Activated T-cell treated with anti-CD3 and anti-CD28 coated beads, Interleukin-2, amount 50 U/mL, for 72 hours (primary cell): ENCODE data around the gene TIMM17B. TPM values are rescaled to one million over a fixed set of nuclear protein-coding genes. Genes with fewer than 3 reads are reported as not detected.

Experiments
- ATAC-seq, 2 donors: fragments of 150-1000 bp; cut with Tn5 transposase; replicated peaks in 1 of 2; 2 replicates each; pipeline ENCODE4 v1.10.0; 2021; ENCODE audit warnings: moderate library complexity in 2 of 2, mild to moderate bottlenecking in 1 of 2
- DNase-seq, 2 donors: peaks; one replicate each; pipeline ENCODE4 v3.0.0; 2021 to 2022; ENCODE audit warnings: mixed read lengths in 1 of 2
- H3K27ac Mint-ChIP-seq: one replicate; pipeline ENCODE4 v1.8.0; 2022; ENCODE audit warnings: mild to moderate bottlenecking, moderate library complexity, mixed read lengths
- H3K27me3 Mint-ChIP-seq: one replicate; pipeline ENCODE4 v1.8.0; 2022; ENCODE audit warnings: low read depth, mixed read lengths
- H3K36me3 Mint-ChIP-seq, 2 donors: one replicate each; pipeline ENCODE4 v1.8.0; 2022; ENCODE audit warnings: mixed read lengths in 2 of 2, mild to moderate bottlenecking in 1 of 2; ENCODE audit not compliant: insufficient read depth in 2 of 2
- H3K4me1 Mint-ChIP-seq: one replicate; pipeline ENCODE4 v1.8.0; 2022; ENCODE audit warnings: low read depth, mixed read lengths
- H3K4me3 Mint-ChIP-seq, 2 donors: one replicate each; pipeline ENCODE4 v1.8.0; 2022; ENCODE audit warnings: mild to moderate bottlenecking in 2 of 2, mixed read lengths in 2 of 2, moderate library complexity in 2 of 2
- H3K9me3 Mint-ChIP-seq, 2 donors: one replicate each; pipeline ENCODE4 v1.8.0; 2022; ENCODE audit warnings: mixed read lengths in 2 of 2
- total RNA-seq, 2 donors: library from RNA; stranded (reverse); gene quantifications; one replicate each; pipeline ENCODE4 v1.2.3, GENCODE V29; 2022

Gene TIMM17B
- total RNA-seq: 10 to 100 TPM; 73.6 to 90.1 TPM

GRCh38 chrX:48897625-48898306, at the start of gene TIMM17B, which contains the start of gene PQBP1:
TIMM17B (minus strand) TSS chrX:48897768; CDS start chrX:48897749, 19 bp downstream.
PQBP1 (plus strand) TSS chrX:48897930; CDS start chrX:48898510, 580 bp downstream.
- Mint-ChIP-seq H3K27me3 (peaks cover 13% of the 10 kb centered on the region), H3K36me3 (peaks cover 5 to 10% of the 10 kb centered on the region in 2 donors), H3K4me1 (peaks cover 28% of the 10 kb centered on the region), H3K9me3 (no peaks in the 10 kb centered on the region), H3K27ac (peak within 1 kb of the TSS; percentile 77), H3K4me3 (peak within 1 kb of the TSS; percentile 81 to 82)
- DNase-seq (peak; percentile 87 to 90), ATAC-seq (peak; percentile 86 to 89)

- peak overlapping the region; percentile 89 for H3K27ac Mint-ChIP-seq
- peaks cover 15 to 23% of the 10 kb centered on the region in 2 donors for H3K36me3 Mint-ChIP-seq
- ATAC-seq (peak; percentile 36 to 45), DNase-seq (peak in 1 of 2 donors; percentile 68)
- peaks cover 0 to 4% of the 10 kb centered on the region in 2 donors for H3K9me3 Mint-ChIP-seq
- H3K4me3 Mint-ChIP-seq: peak overlapping the region; percentile 60 to 72
- H3K27me3 Mint-ChIP-seq: no peaks in the 10 kb centered on the region
- H3K4me1 Mint-ChIP-seq: peaks cover 71% of the 10 kb centered on the region
Observed at GRCh38 chrX:48945517-48946348, 48.2 kb upstream of the TIMM17B start.

- ATAC-seq (no peak), DNase-seq (peak in 1 of 2 donors; percentile 31)
- Mint-ChIP-seq H3K36me3 (peaks cover 21 to 26% of the 10 kb centered on the region in 2 donors), H3K4me3 (peak overlapping the region; percentile 71 to 86), H3K27me3 (no peaks in the 10 kb centered on the region), H3K27ac (peak overlapping the region; percentile 98), H3K4me1 (peaks cover 94% of the 10 kb centered on the region), H3K9me3 (peaks cover 0 to 2% of the 10 kb centered on the region in 2 donors)
Observed at GRCh38 chrX:48942895-48943294, 45.3 kb upstream of the TIMM17B start.

GRCh38 chrX:48940404-48940955, 42.9 kb upstream of the TIMM17B start:
- H3K4me3 Mint-ChIP-seq: peak overlapping the region; percentile 77 to 86
- no peak for ATAC-seq
- H3K36me3 Mint-ChIP-seq: peaks cover 28 to 32% of the 10 kb centered on the region in 2 donors

GRCh38 chrX:48939524-48940228, 42.1 kb upstream of the TIMM17B start:
- Mint-ChIP-seq H3K4me1 (peaks cover 100% of the 10 kb centered on the region), H3K4me3 (peak overlapping the region; percentile 77 to 86), H3K27me3 (no peaks in the 10 kb centered on the region), H3K36me3 (peaks cover 36 to 38% of the 10 kb centered on the region in 2 donors), H3K27ac (peak overlapping the region; percentile 94), H3K9me3 (peaks cover 2 to 3% of the 10 kb centered on the region in 2 donors)
- no peak for ATAC-seq
- DNase-seq: no peak

More at GRCh38 chrX:48940404-48940955, 42.9 kb upstream of the TIMM17B start:
- no peaks in the 10 kb centered on the region for H3K27me3 Mint-ChIP-seq
- peaks cover 0 to 2% of the 10 kb centered on the region in 2 donors for H3K9me3 Mint-ChIP-seq
- peak overlapping the region; percentile 94 for H3K27ac Mint-ChIP-seq
- DNase-seq: peak; percentile 48 to 53
- H3K4me1 Mint-ChIP-seq: peaks cover 98% of the 10 kb centered on the region

GRCh38 chrX:48938721-48939425, 41.3 kb upstream of the TIMM17B start:
- Mint-ChIP-seq H3K4me3 (peak overlapping the region; percentile 77 to 86), H3K36me3 (peaks cover 42% of the 10 kb centered on the region in 2 donors), H3K4me1 (peaks cover 100% of the 10 kb centered on the region), H3K27me3 (no peaks in the 10 kb centered on the region), H3K27ac (peak overlapping the region; percentile 94), H3K9me3 (peaks cover 2 to 3% of the 10 kb centered on the region in 2 donors)
- peak; percentile 83 to 93 for DNase-seq
- peak; percentile 51 to 55 for ATAC-seq

- Mint-ChIP-seq H3K4me1 (peaks cover 90% of the 10 kb centered on the region), H3K27ac (peak overlapping the region; percentile 94), H3K36me3 (peaks cover 45% of the 10 kb centered on the region in 2 donors), H3K27me3 (no peaks in the 10 kb centered on the region), H3K4me3 (peak overlapping the region; percentile 77 to 86), H3K9me3 (peaks cover 2 to 3% of the 10 kb centered on the region in 2 donors)
- ATAC-seq (peak; percentile 67 to 77), DNase-seq (peak; percentile 91 to 97)
Observed at GRCh38 chrX:48937054-48937907, 39.7 kb upstream of the TIMM17B start.

GRCh38 chrX:48936429-48937053, 39.0 kb upstream of the TIMM17B start:
- DNase-seq (no peak), ATAC-seq (no peak)
- peaks cover 82% of the 10 kb centered on the region for H3K4me1 Mint-ChIP-seq
- H3K27ac Mint-ChIP-seq: peak overlapping the region; percentile 94
- H3K27me3 Mint-ChIP-seq: no peaks in the 10 kb centered on the region
- H3K36me3 Mint-ChIP-seq: peaks cover 38 to 43% of the 10 kb centered on the region in 2 donors
- H3K9me3 Mint-ChIP-seq: peaks cover 1 to 3% of the 10 kb centered on the region in 2 donors
- H3K4me3 Mint-ChIP-seq: peak overlapping the region; percentile 77 to 86

- H3K36me3 Mint-ChIP-seq: peaks cover 31 to 49% of the 10 kb centered on the region in 2 donors
- H3K9me3 Mint-ChIP-seq: peaks cover 0 to 3% of the 10 kb centered on the region in 2 donors
- peak overlapping the region; percentile 77 to 87 for H3K4me3 Mint-ChIP-seq
- H3K27ac Mint-ChIP-seq: peak overlapping the region; percentile 99
- H3K27me3 Mint-ChIP-seq: no peaks in the 10 kb centered on the region
- H3K4me1 Mint-ChIP-seq: peaks cover 73% of the 10 kb centered on the region
- ATAC-seq (no peak), DNase-seq (no peak)
Observed at GRCh38 chrX:48935301-48935670, 37.7 kb upstream of the TIMM17B start.

GRCh38 chrX:48934581-48935300, 37.2 kb upstream of the TIMM17B start:
- H3K36me3 Mint-ChIP-seq: peaks cover 34 to 49% of the 10 kb centered on the region in 2 donors
- H3K4me3 Mint-ChIP-seq: peak overlapping the region; percentile 77 to 87
- peak overlapping the region; percentile 99 for H3K27ac Mint-ChIP-seq
- peaks cover 72% of the 10 kb centered on the region for H3K4me1 Mint-ChIP-seq
- DNase-seq (peak in 1 of 2 donors; percentile 37), ATAC-seq (no peak)
- H3K9me3 Mint-ChIP-seq: peaks cover 0 to 3% of the 10 kb centered on the region in 2 donors
- no peaks in the 10 kb centered on the region for H3K27me3 Mint-ChIP-seq
